Ureter (tissue), 1 donor: Measurements from ENCODE around the gene SLC22A4. TPM values are rescaled to one million over a fixed set of nuclear protein-coding genes. Genes with fewer than 3 reads are reported as not detected.

Experiments
- DNase-seq: peaks from one replicate; pipeline ENCODE4 v3.0.0-alpha.2; 2020; ENCODE audit warnings: low spot score
- total RNA-seq: library from RNA; stranded (reverse); gene quantifications from one replicate; pipeline ENCODE4 v1.2.4, GENCODE V29; 2023
- donor health status: DM: yes; HTN: yes; CAD: no.

SLC22A4 gene
- total RNA-seq, 1 donor from 2014 or later = 3.1 TPM

GRCh38 chr5:132376694-132377641 is 82.8 kb downstream of the SLC22A4 start:
- no peak for DNase-seq

- DNase-seq = no peak
Observed at GRCh38 chr5:132377738-132378137, 83.5 kb downstream of the SLC22A4 start.

GRCh38 chr5:132378580-132378979 is 84.4 kb downstream of the SLC22A4 start:
- DNase-seq = no peak

- no peak for DNase-seq
Observed at GRCh38 chr5:132380047-132380446, 85.9 kb downstream of the SLC22A4 start.

- DNase-seq = no peak
Observed at GRCh38 chr5:132380741-132381140, 86.5 kb downstream of the SLC22A4 start.

- DNase-seq = no peak
Observed at GRCh38 chr5:132381614-132382013, 87.4 kb downstream of the SLC22A4 start.

- DNase-seq = no peak
Observed at GRCh38 chr5:132383261-132383660, 89.1 kb downstream of the SLC22A4 start.

GRCh38 chr5:132383984-132384383 is 89.8 kb downstream of the SLC22A4 start:
- DNase-seq = no peak

GRCh38 chr5:132384506-132385050 is 90.4 kb downstream of the SLC22A4 start:
- DNase-seq = no peak

- DNase-seq = no peak
Observed at GRCh38 chr5:132385326-132386105, 91.3 kb downstream of the SLC22A4 start.

- DNase-seq = peak; percentile 85
Observed at GRCh38 chr5:132386644-132387286, 92.6 kb downstream of the SLC22A4 start.

GRCh38 chr5:132387640-132388117 is 93.5 kb downstream of the SLC22A4 start:
- DNase-seq = peak; percentile 86

- peak; percentile 56 for DNase-seq
Observed at GRCh38 chr5:132388244-132389050, 94.3 kb downstream of the SLC22A4 start.

- DNase-seq = no peak
Observed at GRCh38 chr5:132389051-132389331, 94.8 kb downstream of the SLC22A4 start.

- peak; percentile 66 for DNase-seq
Observed at GRCh38 chr5:132389585-132390286, 95.5 kb downstream of the SLC22A4 start.

- no peak for DNase-seq
Observed at GRCh38 chr5:132391247-132391646, 97.1 kb downstream of the SLC22A4 start.

- no peak for DNase-seq
Observed at GRCh38 chr5:132391870-132392269, 97.7 kb downstream of the SLC22A4 start.

- no peak for DNase-seq
Observed at GRCh38 chr5:132392411-132392810, 98.2 kb downstream of the SLC22A4 start.

- DNase-seq = no peak
Observed at GRCh38 chr5:132392978-132393825, 99.0 kb downstream of the SLC22A4 start.
